Measurements from ENCODE around the gene POMT2. TPM values are rescaled to one million over a fixed set of nuclear protein-coding genes. Genes with fewer than 3 reads are reported as not detected.

Gene POMT2
- total RNA-seq, 2 experiments from 2014 or later = 7.6 to 8.2 TPM

DNA sequence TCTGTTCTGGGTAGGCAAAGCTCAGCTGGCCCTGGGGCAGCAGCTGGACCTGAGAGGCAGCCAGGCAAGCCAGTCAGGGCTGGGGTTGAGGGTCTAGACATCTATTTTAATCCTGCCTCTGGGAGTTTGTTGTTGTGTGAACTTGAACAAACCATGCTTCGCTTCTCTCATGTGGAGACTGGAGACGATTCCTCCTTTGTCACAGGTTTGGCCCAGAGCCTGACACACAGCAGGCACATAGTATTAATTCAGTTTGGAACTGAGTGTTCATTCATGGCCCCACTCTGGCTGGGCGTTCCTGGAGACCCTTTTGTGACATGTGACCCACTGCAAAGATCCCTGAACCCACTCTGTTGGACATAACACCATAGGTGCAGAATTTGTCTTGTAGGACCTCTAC, 89.0 kb downstream of the POMT2 start:
- DNase-seq (no peak), ATAC-seq (ENCODE audit: poor library complexity) (no peak)
- TF ChIP-seq, protein P1, sequence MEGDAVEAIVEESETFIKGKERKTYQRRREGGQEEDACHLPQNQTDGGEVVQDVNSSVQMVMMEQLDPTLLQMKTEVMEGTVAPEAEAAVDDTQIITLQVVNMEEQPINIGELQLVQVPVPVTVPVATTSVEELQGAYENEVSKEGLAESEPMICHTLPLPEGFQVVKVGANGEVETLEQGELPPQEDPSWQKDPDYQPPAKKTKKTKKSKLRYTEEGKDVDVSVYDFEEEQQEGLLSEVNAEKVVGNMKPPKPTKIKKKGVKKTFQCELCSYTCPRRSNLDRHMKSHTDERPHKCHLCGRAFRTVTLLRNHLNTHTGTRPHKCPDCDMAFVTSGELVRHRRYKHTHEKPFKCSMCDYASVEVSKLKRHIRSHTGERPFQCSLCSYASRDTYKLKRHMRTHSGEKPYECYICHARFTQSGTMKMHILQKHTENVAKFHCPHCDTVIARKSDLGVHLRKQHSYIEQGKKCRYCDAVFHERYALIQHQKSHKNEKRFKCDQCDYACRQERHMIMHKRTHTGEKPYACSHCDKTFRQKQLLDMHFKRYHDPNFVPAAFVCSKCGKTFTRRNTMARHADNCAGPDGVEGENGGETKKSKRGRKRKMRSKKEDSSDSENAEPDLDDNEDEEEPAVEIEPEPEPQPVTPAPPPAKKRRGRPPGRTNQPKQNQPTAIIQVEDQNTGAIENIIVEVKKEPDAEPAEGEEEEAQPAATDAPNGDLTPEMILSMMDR (IDR thresholded peaks at IDR 0.05) = no peak
- no peak overlapping the region for H3K27ac ChIP-seq (ENCODE audit: low read depth in 1 of 2, low read length in 2 of 2)
- no peak overlapping the region for H3K4me3 ChIP-seq (ENCODE audit: low read length)
- CTCF ChIA-PET = no interaction called here
- Mint-ChIP-seq H3K27ac (no peak overlapping the region), H3K9me3 (peaks cover 2% of the 10 kb centered on the region), H3K4me1 (ENCODE audit: low read depth) (no peaks in the 10 kb centered on the region), H3K27me3 (peaks cover 3% of the 10 kb centered on the region), H3K4me3 (no peak overlapping the region), H3K36me3 (ENCODE audit: low read depth) (no peaks in the 10 kb centered on the region)
- peaks cover 0 to 6% of the 10 kb centered on the region in 2 experiments for H3K9me3 ChIP-seq (ENCODE audit: control insufficient read depth in 1 of 2, insufficient read depth in 1 of 2, low read length in 2 of 2)
- H3K27me3 ChIP-seq (ENCODE audit: control insufficient read depth in 1 of 2, insufficient read depth in 2 of 2, low read length in 2 of 2) = no peaks in the 10 kb centered on the region
- H3K36me3 ChIP-seq (ENCODE audit: insufficient read depth, low read length) = no peaks in the 10 kb centered on the region
- intact Hi-C loops (cut with DNase I, micrococcal nuclease) = no loop called here
- POLR2A ChIA-PET = no interaction called here
- no peaks in the 10 kb centered on the region for H3K4me1 ChIP-seq (ENCODE audit: insufficient read depth, low read length)

DNA sequence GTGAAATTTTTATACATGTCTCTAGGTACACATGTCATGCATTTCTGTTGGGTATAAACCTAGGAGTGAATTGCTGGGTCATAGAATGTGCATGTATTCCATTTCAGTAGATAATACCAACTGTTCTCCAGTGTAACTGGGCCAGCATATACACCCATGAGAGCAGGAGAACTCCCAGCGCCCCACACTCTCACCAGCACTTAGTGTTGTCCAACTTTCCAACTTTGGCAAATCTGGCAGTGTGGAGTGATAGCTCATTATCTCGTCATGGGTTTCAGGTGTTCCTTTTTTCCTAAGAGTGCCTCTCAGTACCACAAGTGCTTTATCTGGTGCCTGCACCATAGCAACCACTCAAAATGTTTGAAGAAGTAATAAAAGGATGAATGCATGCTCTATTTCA, 89.8 kb downstream of the POMT2 start:
- peaks cover 0 to 6% of the 10 kb centered on the region in 2 experiments for H3K9me3 ChIP-seq (ENCODE audit: control insufficient read depth in 1 of 2, insufficient read depth in 1 of 2, low read length in 2 of 2)
- DNase-seq = no peak
- intact Hi-C loops (cut with DNase I, micrococcal nuclease) = no loop called here
- H3K36me3 Mint-ChIP-seq (ENCODE audit: low read depth) = no peaks in the 10 kb centered on the region
- TF ChIP-seq, protein P1 (IDR thresholded peaks at IDR 0.05) = no peak
- POLR2A ChIA-PET = no interaction called here
- H3K9me3 Mint-ChIP-seq = peaks cover 2% of the 10 kb centered on the region
- H3K4me1 ChIP-seq (ENCODE audit: insufficient read depth, low read length) = no peaks in the 10 kb centered on the region
- no peak overlapping the region for H3K27ac Mint-ChIP-seq
- H3K4me3 Mint-ChIP-seq = no peak overlapping the region
- no peak overlapping the region for H3K4me3 ChIP-seq (ENCODE audit: low read length)
- ATAC-seq (ENCODE audit: poor library complexity) = no peak
- H3K36me3 ChIP-seq (ENCODE audit: insufficient read depth, low read length) = no peaks in the 10 kb centered on the region
- H3K27ac ChIP-seq (ENCODE audit: low read depth in 1 of 2, low read length in 2 of 2) = no peak overlapping the region
- no peaks in the 10 kb centered on the region for H3K4me1 Mint-ChIP-seq (ENCODE audit: low read depth)
- no peaks in the 10 kb centered on the region for H3K27me3 ChIP-seq (ENCODE audit: control insufficient read depth in 1 of 2, insufficient read depth in 2 of 2, low read length in 2 of 2)
- CTCF ChIA-PET = no interaction called here
- peaks cover 3% of the 10 kb centered on the region for H3K27me3 Mint-ChIP-seq

DNA sequence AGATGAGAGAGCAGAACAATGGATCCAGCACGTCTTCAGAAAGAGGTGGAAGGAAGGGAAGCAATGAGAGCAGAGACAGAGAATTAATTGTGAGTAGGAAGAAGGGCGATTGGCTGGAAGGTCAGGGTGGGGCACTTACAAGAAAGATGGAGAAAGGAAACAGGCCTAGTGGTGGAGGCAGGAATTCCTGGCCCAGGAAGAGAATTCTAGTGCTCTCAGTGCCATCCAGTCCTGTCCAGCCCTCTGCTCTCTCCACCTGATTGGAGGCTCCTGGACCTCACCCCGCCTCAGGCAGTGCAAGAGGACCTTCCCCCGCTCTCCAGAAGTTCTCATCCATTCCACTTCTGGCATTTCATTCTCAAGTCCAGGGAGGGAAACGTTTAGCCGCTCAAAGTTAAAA, 92.6 kb downstream of the POMT2 start:
- Mint-ChIP-seq H3K27me3 (no peaks in the 10 kb centered on the region), H3K4me3 (no peak overlapping the region), H3K4me1 (ENCODE audit: low read depth) (no peaks in the 10 kb centered on the region), H3K27ac (no peak overlapping the region), H3K36me3 (ENCODE audit: low read depth) (no peaks in the 10 kb centered on the region), H3K9me3 (peaks cover 2% of the 10 kb centered on the region)
- Histone ChIP-seq H3K4me1 (ENCODE audit: insufficient read depth, low read length) (no peaks in the 10 kb centered on the region), H3K27ac (ENCODE audit: low read depth in 1 of 2, low read length in 2 of 2) (no peak overlapping the region), H3K9me3 (ENCODE audit: control insufficient read depth in 1 of 2, insufficient read depth in 1 of 2, low read length in 2 of 2) (peaks cover 0 to 6% of the 10 kb centered on the region in 2 experiments), H3K4me3 (ENCODE audit: low read length) (no peak overlapping the region), H3K36me3 (ENCODE audit: insufficient read depth, low read length) (no peaks in the 10 kb centered on the region), H3K27me3 (ENCODE audit: control insufficient read depth in 1 of 2, insufficient read depth in 2 of 2, low read length in 2 of 2) (no peaks in the 10 kb centered on the region)
- no peak for ATAC-seq (ENCODE audit: poor library complexity)
- CTCF ChIA-PET = no interaction called here
- intact Hi-C loops (cut with DNase I, micrococcal nuclease) = no loop called here
- POLR2A ChIA-PET = no interaction called here
- DNase-seq = no peak
- TF ChIP-seq, protein P1 (IDR thresholded peaks at IDR 0.05) = no peak

All from CD4-positive, alpha-beta T cell (primary cell).